Stimulated activated naive B cell treated with anti-CD40 and anti-IgM and Interleukin-4, amounts not matched to agents 10 μg/mL and 1 μg/mL and 100 μg/mL, for 72 hours (primary cell): ENCODE measurements around the gene ANKMY1.

ENCODE experiments used
- ATAC-seq, 2 donors: fragments of 150-1000 bp; cut with Tn5 transposase; replicated peaks; 2 replicates each; pipeline ENCODE4 v1.10.0; 2021; ENCODE audit warnings: moderate library complexity in 1 of 2
- DNase-seq: peaks from one replicate; pipeline ENCODE4 v3.0.0; 2021
- H3K27ac Mint-ChIP-seq: one replicate; pipeline ENCODE4 v1.8.0; 2022; ENCODE audit warnings: mild to moderate bottlenecking, mixed read lengths
- H3K27me3 Mint-ChIP-seq, 2 donors: one replicate each; pipeline ENCODE4 v1.8.0; 2022; ENCODE audit warnings: mixed read lengths in 2 of 2
- H3K36me3 Mint-ChIP-seq, 2 donors: one replicate each; pipeline ENCODE4 v1.8.0; 2022; ENCODE audit warnings: mixed read lengths in 2 of 2, mild to moderate bottlenecking in 1 of 2
- H3K4me1 Mint-ChIP-seq, 2 donors: one replicate each; pipeline ENCODE4 v1.8.0; 2022; ENCODE audit warnings: mixed read lengths in 2 of 2, mild to moderate bottlenecking in 1 of 2
- H3K4me3 Mint-ChIP-seq, 2 donors: one replicate each; pipeline ENCODE4 v1.8.0; 2022; ENCODE audit warnings: mild to moderate bottlenecking in 2 of 2, mixed read lengths in 2 of 2, moderate library complexity in 1 of 2
- H3K9me3 Mint-ChIP-seq, 2 donors: one replicate each; pipeline ENCODE4 v1.8.0; 2022; ENCODE audit warnings: mixed read lengths in 2 of 2, mild to moderate bottlenecking in 1 of 2

Gene ANKMY1

GRCh38 chr2:240578488-240578887 is 20.7 kb upstream of the ANKMY1 start:
- DNase-seq = no peak
- Mint-ChIP-seq H3K27ac (peak overlapping the region; percentile 25), H3K36me3 (peaks cover 38 to 56% of the 10 kb centered on the region in 2 donors), H3K4me3 (no peak overlapping the region), H3K4me1 (peaks cover 28 to 43% of the 10 kb centered on the region in 2 donors), H3K27me3 (no peaks in the 10 kb centered on the region), H3K9me3 (peaks cover 0 to 2% of the 10 kb centered on the region in 2 donors)
- no peak for ATAC-seq

- ATAC-seq = no peak
- Mint-ChIP-seq H3K4me1 (peaks cover 25 to 39% of the 10 kb centered on the region in 2 donors), H3K4me3 (no peak overlapping the region), H3K36me3 (peaks cover 37 to 52% of the 10 kb centered on the region in 2 donors), H3K9me3 (peaks cover 0 to 2% of the 10 kb centered on the region in 2 donors), H3K27me3 (no peaks in the 10 kb centered on the region), H3K27ac (peak overlapping the region; percentile 25)
- DNase-seq = no peak
Observed at GRCh38 chr2:240578110-240578450, 20.3 kb upstream of the ANKMY1 start.

GRCh38 chr2:240577281-240578109 is 19.7 kb upstream of the ANKMY1 start:
- no peaks in the 10 kb centered on the region for H3K27me3 Mint-ChIP-seq
- DNase-seq = no peak
- H3K9me3 Mint-ChIP-seq = peaks cover 0 to 2% of the 10 kb centered on the region in 2 donors
- peak in 1 of 2 donors; percentile 4 for ATAC-seq
- H3K4me1 Mint-ChIP-seq = peaks cover 23 to 33% of the 10 kb centered on the region in 2 donors
- no peak overlapping the region for H3K4me3 Mint-ChIP-seq
- no peak overlapping the region for H3K27ac Mint-ChIP-seq
- H3K36me3 Mint-ChIP-seq = peaks cover 37 to 48% of the 10 kb centered on the region in 2 donors

GRCh38 chr2:240576436-240577205 is 18.8 kb upstream of the ANKMY1 start:
- no peaks in the 10 kb centered on the region for H3K27me3 Mint-ChIP-seq
- H3K27ac Mint-ChIP-seq = peak overlapping the region; percentile 78

GRCh38 chr2:240576036-240576435 is 18.2 kb upstream of the ANKMY1 start:
- no peak for DNase-seq
- H3K9me3 Mint-ChIP-seq = peaks cover 0 to 2% of the 10 kb centered on the region in 2 donors
- no peak overlapping the region for H3K4me3 Mint-ChIP-seq
- ATAC-seq = no peak
- peaks cover 34 to 40% of the 10 kb centered on the region in 2 donors for H3K36me3 Mint-ChIP-seq
- H3K4me1 Mint-ChIP-seq = peaks cover 21 to 43% of the 10 kb centered on the region in 2 donors
- no peaks in the 10 kb centered on the region for H3K27me3 Mint-ChIP-seq
- no peak overlapping the region for H3K27ac Mint-ChIP-seq

More at GRCh38 chr2:240576436-240577205, 18.8 kb upstream of the ANKMY1 start:
- H3K4me1 Mint-ChIP-seq = peaks cover 17 to 37% of the 10 kb centered on the region in 2 donors
- no peak overlapping the region for H3K4me3 Mint-ChIP-seq
- no peak for DNase-seq
- no peak for ATAC-seq
- peaks cover 0 to 2% of the 10 kb centered on the region in 2 donors for H3K9me3 Mint-ChIP-seq
- H3K36me3 Mint-ChIP-seq = peaks cover 34 to 40% of the 10 kb centered on the region in 2 donors

- no peaks in the 10 kb centered on the region for H3K9me3 Mint-ChIP-seq
- ATAC-seq (no peak), DNase-seq (no peak)
- H3K36me3 Mint-ChIP-seq = peaks cover 28 to 36% of the 10 kb centered on the region in 2 donors
- peak overlapping the region; percentile 56 for H3K27ac Mint-ChIP-seq
- H3K4me1 Mint-ChIP-seq = peaks cover 21 to 45% of the 10 kb centered on the region in 2 donors
- no peak overlapping the region for H3K4me3 Mint-ChIP-seq
- H3K27me3 Mint-ChIP-seq = no peaks in the 10 kb centered on the region
Observed at GRCh38 chr2:240575101-240575965, 17.5 kb upstream of the ANKMY1 start.

- no peak overlapping the region for H3K27ac Mint-ChIP-seq
Observed at GRCh38 chr2:240574386-240575100, 16.8 kb upstream of the ANKMY1 start.

GRCh38 chr2:240573516-240574385 is 16.0 kb upstream of the ANKMY1 start:
- Mint-ChIP-seq H3K27ac (no peak overlapping the region), H3K4me3 (no peak overlapping the region), H3K27me3 (no peaks in the 10 kb centered on the region), H3K9me3 (no peaks in the 10 kb centered on the region), H3K36me3 (peaks cover 21 to 25% of the 10 kb centered on the region in 2 donors), H3K4me1 (peaks cover 22 to 43% of the 10 kb centered on the region in 2 donors)
- DNase-seq (no peak), ATAC-seq (no peak)

More at GRCh38 chr2:240574386-240575100, 16.8 kb upstream of the ANKMY1 start:
- no peak for ATAC-seq
- peaks cover 22 to 45% of the 10 kb centered on the region in 2 donors for H3K4me1 Mint-ChIP-seq
- DNase-seq = no peak
- peaks cover 25 to 28% of the 10 kb centered on the region in 2 donors for H3K36me3 Mint-ChIP-seq
- no peaks in the 10 kb centered on the region for H3K27me3 Mint-ChIP-seq
- H3K4me3 Mint-ChIP-seq = no peak overlapping the region
- H3K9me3 Mint-ChIP-seq = no peaks in the 10 kb centered on the region

- ATAC-seq = no peak
- Mint-ChIP-seq H3K4me1 (peaks cover 20 to 36% of the 10 kb centered on the region in 2 donors), H3K36me3 (peaks cover 18 to 24% of the 10 kb centered on the region in 2 donors), H3K4me3 (no peak overlapping the region), H3K27me3 (no peaks in the 10 kb centered on the region), H3K9me3 (no peaks in the 10 kb centered on the region), H3K27ac (no peak overlapping the region)
- no peak for DNase-seq
Observed at GRCh38 chr2:240573071-240573515, 15.3 kb upstream of the ANKMY1 start.

GRCh38 chr2:240572141-240573031 is 14.6 kb upstream of the ANKMY1 start:
- Mint-ChIP-seq H3K4me1 (peaks cover 24 to 40% of the 10 kb centered on the region in 2 donors), H3K27ac (no peak overlapping the region), H3K4me3 (no peak overlapping the region), H3K36me3 (peaks cover 17 to 20% of the 10 kb centered on the region in 2 donors), H3K27me3 (no peaks in the 10 kb centered on the region), H3K9me3 (no peaks in the 10 kb centered on the region)
- no peak for DNase-seq
- no peak for ATAC-seq

- ATAC-seq (no peak), DNase-seq (no peak)
- peaks cover 29 to 49% of the 10 kb centered on the region in 2 donors for H3K4me1 Mint-ChIP-seq
- no peak overlapping the region for H3K27ac Mint-ChIP-seq
- no peaks in the 10 kb centered on the region for H3K27me3 Mint-ChIP-seq
- H3K36me3 Mint-ChIP-seq = peaks cover 17 to 18% of the 10 kb centered on the region in 2 donors
- no peaks in the 10 kb centered on the region for H3K9me3 Mint-ChIP-seq
- H3K4me3 Mint-ChIP-seq = peak overlapping the region in 1 of 2 donors; percentile 2
Observed at GRCh38 chr2:240571314-240571973, 13.7 kb upstream of the ANKMY1 start.
